Neural progenitor cell (in vitro differentiated cells): ENCODE measurements around the gene B3GAT2.

Experiments used
- EZH2 ChIP-seq: fragments of 200-600 bp; sonication (generic); IDR thresholded peaks from 2 replicates; pipeline ENCODE4 v1.6.1; 2017; ENCODE audit warnings: antibody characterized with exemption, mild to moderate bottlenecking, moderate library complexity
- TF ChIP-seq, protein P1 (sequence below): fragments of 200-600 bp; sonication (generic); IDR thresholded peaks from 2 replicates; pipeline ENCODE4 v1.5.1; 2017; ENCODE audit warnings: antibody characterized with exemption, mild to moderate bottlenecking

DNA sequence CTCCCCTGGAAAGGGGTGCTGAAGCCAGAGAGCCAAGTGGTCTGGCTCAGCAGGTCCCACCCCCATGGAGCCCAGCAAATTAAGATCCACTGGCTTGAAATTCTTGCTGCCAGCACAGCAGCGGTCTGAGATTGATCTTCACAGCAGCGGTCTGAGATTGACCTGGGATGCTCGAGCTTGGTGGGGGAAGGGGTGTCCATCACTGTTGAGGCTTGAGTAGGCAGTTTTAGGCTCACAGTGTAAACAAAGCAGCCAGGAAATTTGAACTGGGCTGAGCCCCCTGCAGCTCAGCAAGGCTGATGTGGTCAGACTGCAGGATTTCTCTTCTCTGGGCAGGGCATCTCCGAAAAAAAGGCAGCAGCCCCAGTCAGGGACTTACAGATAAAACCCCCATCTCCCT lies 41.3 kb upstream of the B3GAT2 start:
- TF ChIP-seq, protein P1, sequence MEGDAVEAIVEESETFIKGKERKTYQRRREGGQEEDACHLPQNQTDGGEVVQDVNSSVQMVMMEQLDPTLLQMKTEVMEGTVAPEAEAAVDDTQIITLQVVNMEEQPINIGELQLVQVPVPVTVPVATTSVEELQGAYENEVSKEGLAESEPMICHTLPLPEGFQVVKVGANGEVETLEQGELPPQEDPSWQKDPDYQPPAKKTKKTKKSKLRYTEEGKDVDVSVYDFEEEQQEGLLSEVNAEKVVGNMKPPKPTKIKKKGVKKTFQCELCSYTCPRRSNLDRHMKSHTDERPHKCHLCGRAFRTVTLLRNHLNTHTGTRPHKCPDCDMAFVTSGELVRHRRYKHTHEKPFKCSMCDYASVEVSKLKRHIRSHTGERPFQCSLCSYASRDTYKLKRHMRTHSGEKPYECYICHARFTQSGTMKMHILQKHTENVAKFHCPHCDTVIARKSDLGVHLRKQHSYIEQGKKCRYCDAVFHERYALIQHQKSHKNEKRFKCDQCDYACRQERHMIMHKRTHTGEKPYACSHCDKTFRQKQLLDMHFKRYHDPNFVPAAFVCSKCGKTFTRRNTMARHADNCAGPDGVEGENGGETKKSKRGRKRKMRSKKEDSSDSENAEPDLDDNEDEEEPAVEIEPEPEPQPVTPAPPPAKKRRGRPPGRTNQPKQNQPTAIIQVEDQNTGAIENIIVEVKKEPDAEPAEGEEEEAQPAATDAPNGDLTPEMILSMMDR: no peak
- no peak for TF ChIP-seq EZH2
